Liver (tissue), 9 donors: ENCODE measurements around the gene HOXB13. TPM values are rescaled to one million over a fixed set of nuclear protein-coding genes. Genes with fewer than 3 reads are reported as not detected.

Experiments used
- DNase-seq: peaks from one replicate; pipeline ENCODE4 v3.0.0-alpha.2; 2017; ENCODE audit warnings: low spot score
- H3K27ac ChIP-seq, 2 donors: one replicate each; pipeline ENCODE4 v1.7.0; 2013; ENCODE audit warnings: inconsistent platforms in 2 of 2, low read length in 2 of 2, control low read depth in 1 of 2, low read depth in 1 of 2, mild to moderate bottlenecking in 1 of 2
- H3K27me3 ChIP-seq, 4 donors: one replicate each; pipeline versions ENCODE4 v1.6.1 to v1.7.0; 2013; ENCODE audit warnings: low read length in 3 of 4, inconsistent platforms in 1 of 4, mild to moderate bottlenecking in 1 of 4, moderate library complexity in 1 of 4; ENCODE audit not compliant: control insufficient read depth in 4 of 4, insufficient read depth in 4 of 4
- H3K36me3 ChIP-seq, 4 donors: one replicate each; pipeline versions ENCODE4 v1.6.1 to v1.7.0; 2013; ENCODE audit warnings: low read length in 3 of 4, mild to moderate bottlenecking in 3 of 4, low read depth in 1 of 4, moderate library complexity in 1 of 4; ENCODE audit not compliant: control insufficient read depth in 4 of 4, insufficient read depth in 3 of 4
- H3K4me1 ChIP-seq, 4 donors: one replicate each; pipeline versions ENCODE4 v1.6.1 to v1.7.0; 2013; ENCODE audit warnings: low read length in 3 of 4, mild to moderate bottlenecking in 3 of 4, moderate library complexity in 1 of 4; ENCODE audit not compliant: control insufficient read depth in 4 of 4, insufficient read depth in 4 of 4
- H3K4me3 ChIP-seq, 3 donors: one replicate each; pipeline versions ENCODE4 v1.6.1 to v1.7.0; 2013; ENCODE audit warnings: low read length in 3 of 3, control low read depth in 1 of 3, low read depth in 1 of 3, mild to moderate bottlenecking in 1 of 3
- H3K9ac ChIP-seq, 2 donors: one replicate each; pipeline ENCODE4 v1.7.0; 2013; ENCODE audit warnings: low read length in 2 of 2, mild to moderate bottlenecking in 2 of 2, moderate library complexity in 2 of 2, control low read depth in 1 of 2, low read depth in 1 of 2
- H3K9me3 ChIP-seq, 4 donors: one replicate each; pipeline versions ENCODE4 v1.6.1 to v1.7.0; 2013; ENCODE audit warnings: low read length in 3 of 4; ENCODE audit not compliant: control insufficient read depth in 4 of 4
- CTCF ChIP-seq: fragments of 150-350 bp; IDR thresholded peaks from 2 replicates; pipeline ENCODE4 v1.5.1; 2017; ENCODE audit warnings: improper control_type of control experiment, low read depth, low read length; ENCODE audit not compliant: missing input control
- EGR1 ChIP-seq, 2 donors: IDR thresholded peaks; 2 replicates each; pipeline ENCODE4 v1.6.1; 2016 to 2018; ENCODE audit warnings: antibody characterized with exemption in 2 of 2, low read depth in 2 of 2
- FOXA1 ChIP-seq: IDR thresholded peaks from 2 replicates; pipeline ENCODE4 v1.6.1; 2016; ENCODE audit warnings: antibody characterized with exemption
- FOXA2 ChIP-seq: IDR thresholded peaks from 2 replicates; pipeline ENCODE4 v1.6.1; 2016; ENCODE audit warnings: antibody characterized with exemption
- HNF4G ChIP-seq: IDR thresholded peaks from 2 replicates; pipeline ENCODE4 v1.6.1; 2016; ENCODE audit warnings: antibody characterized with exemption
- MAX ChIP-seq: IDR thresholded peaks from 2 replicates; pipeline ENCODE4 v1.6.1; 2016; ENCODE audit warnings: antibody characterized with exemption
- NR2F2 ChIP-seq: IDR thresholded peaks from 2 replicates; pipeline ENCODE4 v1.6.1; 2016; ENCODE audit warnings: antibody characterized with exemption
- RAD21 ChIP-seq, 2 donors: IDR thresholded peaks; 2 replicates each; pipeline ENCODE4 v1.6.1; 2016; ENCODE audit warnings: antibody characterized with exemption in 2 of 2, mild to moderate bottlenecking in 2 of 2
- REST ChIP-seq: IDR thresholded peaks from 2 replicates; pipeline ENCODE4 v1.6.1; 2016; ENCODE audit warnings: antibody characterized with exemption, mild to moderate bottlenecking
- RXRA ChIP-seq, 2 donors: IDR thresholded peaks; 2 replicates each; pipeline ENCODE4 v1.6.1; 2017 to 2018; ENCODE audit warnings: antibody characterized with exemption in 2 of 2, mild to moderate bottlenecking in 1 of 2
- SP1 ChIP-seq: IDR thresholded peaks from 2 replicates; pipeline ENCODE4 v1.6.1; 2018; ENCODE audit warnings: antibody characterized with exemption, mild to moderate bottlenecking
- TAF1 ChIP-seq: conservative IDR thresholded peaks from 2 replicates; pipeline ENCODE4 v1.6.1; 2016; ENCODE audit warnings: antibody characterized with exemption, mild to moderate bottlenecking
- YY1 ChIP-seq: IDR thresholded peaks from 2 replicates; pipeline ENCODE4 v1.6.1; 2016; ENCODE audit warnings: antibody characterized with exemption, mild to moderate bottlenecking
- ZBTB33 ChIP-seq: IDR thresholded peaks from 2 replicates; pipeline ENCODE4 v1.6.1; 2016; ENCODE audit warnings: antibody characterized with exemption
- WGBS: extraction: QIAGEN DNeasy Blood & Tissue Kit; methylation state at CpG from one replicate; pipeline ENCODE4 v1.1.7; 2013; 5-methylcytosine and 5-hydroxymethylcytosine counted together
- polyA plus RNA-seq, 2 donors: library from polyadenylated mRNA; stranded (reverse) in 1 of 2; unstranded in 1 of 2; fragments of 200-250 nt in 1 of 2; fragments of >200 nt in 1 of 2; fragmentation: Nextera tagmentation in 1 of 2; extraction: Ambion mirVana in 1 of 2; gene quantifications; one replicate each; pipeline versions ENCODE4 v1.2.1 to v1.2.3, GENCODE V29; 2013 to 2015
- total RNA-seq, 2 donors: library from RNA; depleted of rRNA; stranded (reverse); fragments of >200 nt; gene quantifications; one replicate each; pipeline ENCODE4 v1.2.3, GENCODE V29; 2014
- donor health status: healthy.
- donor health status: healthy.
- donor health status: healthy.
- donor health status: healthy.
- donor health status: healthy.

The HOXB13 gene
- total and polyA plus RNA-seq, 4 donors: not detected

DNA sequence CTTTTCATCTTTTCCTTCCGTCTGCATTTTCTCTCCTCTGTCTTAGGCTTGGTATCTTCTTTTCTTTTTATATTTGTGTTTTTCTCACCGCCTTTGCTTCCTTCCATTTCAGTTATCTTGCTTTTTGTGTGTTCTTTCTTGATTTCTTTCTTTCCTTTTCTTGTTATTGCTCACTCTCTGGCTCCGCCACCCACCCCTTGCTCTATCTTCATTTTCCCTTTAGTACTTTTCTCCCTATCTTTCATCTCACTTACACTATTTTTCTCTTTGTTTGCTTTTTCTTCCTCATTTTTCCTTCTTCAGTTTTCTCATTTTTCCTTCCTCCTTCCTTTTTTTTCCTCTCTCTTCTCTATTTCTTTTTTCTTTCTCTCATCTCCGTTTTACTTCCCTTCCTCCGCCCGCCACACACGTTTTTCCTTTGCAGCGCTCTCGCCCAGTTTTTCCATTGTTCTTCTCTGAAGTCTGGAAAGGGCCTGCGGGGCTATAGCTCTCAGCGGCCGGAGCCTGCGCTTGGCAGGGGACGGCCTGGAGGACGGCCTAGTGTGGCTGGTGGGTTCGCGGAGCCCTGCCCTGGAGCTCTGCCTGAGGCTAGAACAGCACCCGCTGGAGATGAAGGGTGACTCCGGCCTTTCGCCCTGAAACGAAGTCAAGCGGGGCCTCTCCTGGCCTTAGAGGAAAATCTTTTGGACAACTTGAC is 5.2 kb upstream of the HOXB13 start (continued):
- TF ChIP-seq ZBTB33: no peak

- H3K27me3 ChIP-seq: peaks cover 3 to 37% (median 19%) of the 10 kb centered on the region in 4 donors
- no peak overlapping the region for H3K9ac ChIP-seq
- no peak overlapping the region for H3K27ac ChIP-seq
- no peaks in the 10 kb centered on the region for H3K9me3 ChIP-seq
- WGBS: 11% methylated on average over 50 of the region's 50 CpGs
- H3K4me1 ChIP-seq: peaks cover 0 to 7% (median 3%) of the 10 kb centered on the region in 4 donors
- no peak for DNase-seq
- no peak overlapping the region for H3K4me3 ChIP-seq
- no peak for TF ChIP-seq FOXA1
- no peak for TF ChIP-seq YY1
- no peak for TF ChIP-seq EGR1 (IDR thresholded peaks at IDR 0.05; ENCODE audit: low read depth in 2 of 2)
- no peak for TF ChIP-seq FOXA2
- no peak for TF ChIP-seq CTCF
- TF ChIP-seq HNF4G: no peak
- peaks cover 0 to 2% (median 0%) of the 10 kb centered on the region in 4 donors for H3K36me3 ChIP-seq
Observed at GRCh38 chr17:48732688-48733629, 4.4 kb upstream of the HOXB13 start.

DNA sequence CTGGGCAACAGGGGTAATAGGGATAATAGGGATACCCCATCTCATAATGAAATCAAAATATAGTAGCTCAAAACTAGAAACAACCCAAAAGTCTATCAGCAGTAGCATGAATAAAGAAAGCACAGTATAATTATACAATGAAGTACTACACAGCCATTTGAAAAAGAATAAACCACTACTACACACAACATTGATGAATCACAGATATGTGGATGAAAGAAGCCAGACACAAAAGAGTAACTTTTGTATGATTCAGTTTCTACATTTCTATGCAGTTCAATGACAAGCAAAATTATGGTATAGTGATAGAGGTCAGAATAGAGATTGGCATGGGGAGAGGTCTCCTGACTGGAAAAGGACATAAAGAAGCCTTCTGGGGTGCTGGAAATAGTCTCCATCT is 2.8 kb upstream of the HOXB13 start:
- Histone ChIP-seq H3K36me3 (peaks cover 0 to 2% (median 0%) of the 10 kb centered on the region in 4 donors), H3K4me3 (no peak overlapping the region), H3K9me3 (no peaks in the 10 kb centered on the region), H3K9ac (no peak overlapping the region), H3K27me3 (peaks cover 3 to 43% (median 24%) of the 10 kb centered on the region in 4 donors), H3K27ac (no peak overlapping the region), H3K4me1 (peaks cover 0 to 7% (median 3%) of the 10 kb centered on the region in 4 donors)
- no peak for DNase-seq
- no peak for TF ChIP-seq SP1
- TF ChIP-seq RAD21 (IDR thresholded peaks at IDR 0.05): no peak
- TF ChIP-seq HNF4G: no peak
- TF ChIP-seq FOXA2: no peak
- no peak for TF ChIP-seq CTCF
- no peak for TF ChIP-seq YY1
- no peak for TF ChIP-seq MAX
- no peak for TF ChIP-seq REST
- no peak for TF ChIP-seq NR2F2
- no peak for TF ChIP-seq RXRA (IDR thresholded peaks at IDR 0.05)
- no peak for TF ChIP-seq ZBTB33
- TF ChIP-seq FOXA1: no peak
- no peak for TF ChIP-seq TAF1
- no peak for TF ChIP-seq EGR1 (IDR thresholded peaks at IDR 0.05; ENCODE audit: low read depth in 2 of 2)
